DOHH2 (cell line): ENCODE data around the gene PLA1A.

Source experiments
- H3F3A ChIP-seq: fragments of 200-600 bp; sonication (generic), shearing (Covaris generic); 2 replicates; pipeline ENCODE4 v1.6.0; 2016; ENCODE audit warnings: antibody characterized with exemption, mild to moderate bottlenecking; ENCODE audit not compliant: control insufficient read depth, insufficient read depth
- H3K27ac ChIP-seq: fragments of 200-600 bp; sonication (generic); 2 replicates; pipeline ENCODE4 v1.5.1; 2014; ENCODE audit warnings: low read depth, mild to moderate bottlenecking, low read length, moderate library complexity
- H3K27me3 ChIP-seq: fragments of 200-600 bp; sonication (generic); 2 replicates; pipeline ENCODE4 v1.6.1; 2014; ENCODE audit warnings: mild to moderate bottlenecking, low read length, mixed read lengths; ENCODE audit not compliant: control insufficient read depth
- H3K36me3 ChIP-seq: fragments of 200-600 bp; sonication (generic); 2 replicates; pipeline ENCODE4 v1.6.1; 2014; ENCODE audit warnings: mild to moderate bottlenecking, low read length, moderate library complexity, mixed read lengths; ENCODE audit not compliant: control insufficient read depth
- H3K4me1 ChIP-seq: fragments of 200-600 bp; sonication (generic); 2 replicates; pipeline ENCODE4 v1.6.1; 2014; ENCODE audit warnings: mild to moderate bottlenecking, low read length, mixed read lengths; ENCODE audit not compliant: control insufficient read depth
- H3K4me2 ChIP-seq: fragments of 200-600 bp; sonication (generic); 2 replicates; pipeline ENCODE4 v1.6.0; 2014; ENCODE audit warnings: mild to moderate bottlenecking, low read length, moderate library complexity
- H3K4me3 ChIP-seq: fragments of 200-600 bp; sonication (generic); 2 replicates; pipeline ENCODE4 v1.5.1; 2014; ENCODE audit warnings: mild to moderate bottlenecking, low read length, mixed read lengths
- H3K79me2 ChIP-seq: fragments of 200-600 bp; sonication (generic); 2 replicates; pipeline ENCODE4 v1.6.1; 2014; ENCODE audit warnings: mild to moderate bottlenecking, low read length, mixed read lengths; ENCODE audit not compliant: control insufficient read depth
- H3K9me2 ChIP-seq: fragments of 200-600 bp; sonication (generic); replicated peaks from 2 replicates; pipeline ENCODE4 v1.6.1; 2014; ENCODE audit warnings: mild to moderate bottlenecking, low read length, mixed read lengths; ENCODE audit not compliant: control insufficient read depth
- H3K9me3 ChIP-seq: fragments of 200-600 bp; sonication (generic); 2 replicates; pipeline ENCODE4 v1.6.1; 2014; ENCODE audit warnings: antibody characterized with exemption, low read length, mixed read lengths; ENCODE audit not compliant: control insufficient read depth, insufficient read depth
- H4K20me1 ChIP-seq: fragments of 200-600 bp; sonication (generic); 2 replicates; pipeline ENCODE4 v1.6.0; 2014; ENCODE audit warnings: low read depth, mild to moderate bottlenecking, antibody characterized with exemption, low read length, moderate library complexity; ENCODE audit not compliant: control insufficient read depth, insufficient read depth
- EZH2phosphoT487 ChIP-seq: fragments of 200-600 bp; sonication (generic); IDR thresholded peaks from 2 replicates; pipeline ENCODE4 v1.6.1; 2017; ENCODE audit warnings: borderline replicate concordance, mild to moderate bottlenecking, antibody characterized with exemption, low read length, moderate library complexity, mixed read lengths
- TF ChIP-seq, protein P1 (sequence below): fragments of 200-600 bp; sonication (generic); IDR thresholded peaks from one replicate; pipeline ENCODE4 v1.5.1; 2014; ENCODE audit warnings: antibody characterized with exemption, mild to moderate bottlenecking, low read depth, low read length; ENCODE audit not compliant: poor library complexity, severe bottlenecking

PLA1A gene, protein sequence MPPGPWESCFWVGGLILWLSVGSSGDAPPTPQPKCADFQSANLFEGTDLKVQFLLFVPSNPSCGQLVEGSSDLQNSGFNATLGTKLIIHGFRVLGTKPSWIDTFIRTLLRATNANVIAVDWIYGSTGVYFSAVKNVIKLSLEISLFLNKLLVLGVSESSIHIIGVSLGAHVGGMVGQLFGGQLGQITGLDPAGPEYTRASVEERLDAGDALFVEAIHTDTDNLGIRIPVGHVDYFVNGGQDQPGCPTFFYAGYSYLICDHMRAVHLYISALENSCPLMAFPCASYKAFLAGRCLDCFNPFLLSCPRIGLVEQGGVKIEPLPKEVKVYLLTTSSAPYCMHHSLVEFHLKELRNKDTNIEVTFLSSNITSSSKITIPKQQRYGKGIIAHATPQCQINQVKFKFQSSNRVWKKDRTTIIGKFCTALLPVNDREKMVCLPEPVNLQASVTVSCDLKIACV

DNA sequence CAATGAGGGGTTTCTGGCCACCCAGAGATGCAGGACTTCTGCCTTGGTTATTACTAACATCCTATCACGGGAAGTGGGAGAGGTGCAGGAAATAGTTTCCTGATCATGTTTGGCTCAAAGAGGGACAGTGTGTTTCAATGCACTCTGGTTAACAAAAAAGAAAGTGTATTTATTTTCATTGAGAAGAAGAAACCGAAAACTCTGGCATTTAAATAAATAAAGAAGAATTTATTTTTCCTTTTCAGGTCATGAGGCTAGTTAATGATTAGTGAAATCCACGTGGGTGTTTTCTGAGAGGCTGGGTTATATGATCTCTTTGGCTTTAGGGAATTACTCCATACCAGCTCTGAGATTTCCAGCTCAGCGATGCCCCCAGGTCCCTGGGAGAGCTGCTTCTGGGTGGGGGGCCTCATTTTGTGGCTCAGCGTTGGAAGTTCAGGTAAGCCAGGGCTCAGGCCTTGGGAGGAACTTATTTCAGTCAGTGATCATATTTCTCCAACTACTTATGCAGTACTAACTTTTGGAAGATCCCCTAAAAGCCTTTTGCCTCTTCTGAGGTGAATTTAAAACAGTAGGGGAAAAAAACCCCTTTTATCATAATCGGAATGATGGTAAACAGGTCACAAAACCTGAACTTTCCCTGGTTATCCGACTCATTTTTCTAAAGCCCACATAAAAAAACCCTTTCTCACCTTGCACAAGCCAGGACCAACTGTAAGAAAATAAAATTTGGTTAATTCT is at the start of gene PLA1A:
PLA1A (plus strand) TSS at position 338 of the 741 bp plus-strand sequence; CDS start at position 367, 29 bp downstream.
- no peak for TF ChIP-seq EZH2phosphoT487
- TF ChIP-seq, protein P1, sequence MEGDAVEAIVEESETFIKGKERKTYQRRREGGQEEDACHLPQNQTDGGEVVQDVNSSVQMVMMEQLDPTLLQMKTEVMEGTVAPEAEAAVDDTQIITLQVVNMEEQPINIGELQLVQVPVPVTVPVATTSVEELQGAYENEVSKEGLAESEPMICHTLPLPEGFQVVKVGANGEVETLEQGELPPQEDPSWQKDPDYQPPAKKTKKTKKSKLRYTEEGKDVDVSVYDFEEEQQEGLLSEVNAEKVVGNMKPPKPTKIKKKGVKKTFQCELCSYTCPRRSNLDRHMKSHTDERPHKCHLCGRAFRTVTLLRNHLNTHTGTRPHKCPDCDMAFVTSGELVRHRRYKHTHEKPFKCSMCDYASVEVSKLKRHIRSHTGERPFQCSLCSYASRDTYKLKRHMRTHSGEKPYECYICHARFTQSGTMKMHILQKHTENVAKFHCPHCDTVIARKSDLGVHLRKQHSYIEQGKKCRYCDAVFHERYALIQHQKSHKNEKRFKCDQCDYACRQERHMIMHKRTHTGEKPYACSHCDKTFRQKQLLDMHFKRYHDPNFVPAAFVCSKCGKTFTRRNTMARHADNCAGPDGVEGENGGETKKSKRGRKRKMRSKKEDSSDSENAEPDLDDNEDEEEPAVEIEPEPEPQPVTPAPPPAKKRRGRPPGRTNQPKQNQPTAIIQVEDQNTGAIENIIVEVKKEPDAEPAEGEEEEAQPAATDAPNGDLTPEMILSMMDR: no peak
- Histone ChIP-seq H3K79me2 (no peaks in the 10 kb centered on the region), H3K36me3 (no peaks in the 10 kb centered on the region), H3K4me1 (0 out of 2 replicates have a peak, but pooled peaks cover 3% of the 10 kb centered on the region), H4K20me1 (no peaks in the 10 kb centered on the region), H3K27ac (no peak within 1 kb of the TSS), H3K9me2 (no peaks in the 10 kb centered on the region), H3F3A (no peaks in the 10 kb centered on the region), H3K4me3 (no peak within 1 kb of the TSS), H3K9me3 (no peaks in the 10 kb centered on the region), H3K4me2 (no peak within 1 kb of the TSS), H3K27me3 (no peaks in the 10 kb centered on the region)

DNA sequence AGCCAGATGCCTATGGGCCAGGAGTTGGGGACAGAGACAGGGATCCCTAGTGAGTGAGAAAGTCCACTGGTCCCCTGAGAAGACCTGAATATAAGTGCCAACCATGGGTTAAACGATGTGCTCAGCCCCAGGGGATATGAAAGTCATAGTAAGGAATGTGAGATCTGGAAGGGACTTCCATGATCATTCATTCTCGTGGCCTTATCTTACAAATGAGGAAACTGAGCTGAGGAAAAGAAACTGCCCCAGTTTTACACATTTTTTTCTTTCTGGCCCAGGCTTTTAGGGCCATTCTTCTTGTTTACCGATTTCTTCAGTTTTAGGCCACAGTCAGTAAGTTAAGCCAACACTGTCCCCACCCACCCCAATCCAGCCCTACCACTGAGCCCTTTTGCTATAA is 49.3 kb upstream of the PLA1A start:
- Histone ChIP-seq H3K9me2 (no peaks in the 10 kb centered on the region), H3F3A (no peaks in the 10 kb centered on the region), H3K4me2 (no peak overlapping the region), H3K27ac (no peak overlapping the region), H4K20me1 (no peaks in the 10 kb centered on the region), H3K36me3 (peaks cover 22% of the 10 kb centered on the region), H3K4me3 (no peak overlapping the region), H3K79me2 (peaks cover 3% of the 10 kb centered on the region; the same call in 1 of the 2 replicates), H3K9me3 (no peaks in the 10 kb centered on the region), H3K4me1 (peaks cover 51% of the 10 kb centered on the region), H3K27me3 (no peaks in the 10 kb centered on the region)
- TF ChIP-seq EZH2phosphoT487: no peak
- TF ChIP-seq, protein P1: no peak

DNA sequence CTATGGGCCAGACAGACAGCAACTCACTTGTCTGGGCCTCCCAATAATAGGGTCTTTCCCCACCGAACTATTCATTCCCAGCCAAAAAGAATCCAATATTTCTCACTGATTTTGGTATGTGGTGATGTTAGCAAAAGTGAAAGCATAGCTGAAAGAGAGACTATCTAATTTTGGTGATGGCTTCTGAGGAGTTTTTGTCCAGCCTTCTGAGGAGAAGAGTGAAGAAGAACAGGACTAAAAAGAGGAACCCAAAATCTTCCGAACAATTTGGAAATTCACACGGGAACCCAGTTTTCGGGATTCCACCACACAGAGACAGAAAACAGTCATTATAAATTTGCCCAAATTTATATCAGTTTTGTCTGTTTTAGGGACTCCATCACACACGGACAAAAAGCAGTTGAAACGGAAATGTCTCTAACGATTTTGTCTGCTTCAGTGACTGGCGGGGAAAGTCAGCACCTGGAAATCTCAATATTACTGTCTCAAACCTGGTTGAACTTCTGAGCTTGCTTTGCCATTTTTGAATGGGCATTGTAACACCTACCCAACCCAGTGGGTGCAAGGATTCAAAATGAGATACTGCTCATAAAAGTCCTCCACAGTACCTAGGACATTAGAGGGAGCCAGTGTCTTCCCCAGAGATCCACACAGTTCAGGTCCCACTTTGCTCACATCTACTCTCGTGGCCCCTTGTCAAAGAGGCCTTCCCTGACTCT is 47.3 kb upstream of the PLA1A start:
- peak overlapping the region; percentile 58 for H3K4me2 ChIP-seq
- peaks cover 72% of the 10 kb centered on the region for H3K4me1 ChIP-seq
- no peaks in the 10 kb centered on the region for H3K27me3 ChIP-seq
- peak overlapping the region; percentile 42 for H3K4me3 ChIP-seq
- H3K9me2 ChIP-seq: no peaks in the 10 kb centered on the region
- no peaks in the 10 kb centered on the region for H3K9me3 ChIP-seq
- TF ChIP-seq, protein P1: no peak
- TF ChIP-seq EZH2phosphoT487: no peak
- no peaks in the 10 kb centered on the region for H3F3A ChIP-seq
- peak overlapping the region; percentile 53 for H3K27ac ChIP-seq
- H4K20me1 ChIP-seq: no peaks in the 10 kb centered on the region
- H3K36me3 ChIP-seq: peaks cover 14% of the 10 kb centered on the region
- peaks cover 3% of the 10 kb centered on the region; the same call in 1 of the 2 replicates for H3K79me2 ChIP-seq
